Sigmoid colon (tissue), 4 donors: ENCODE measurements around the gene APEH.
"Not testable (repeated sequence)": the region's sequence is repeated elsewhere in the genome, so short reads cannot be mapped to it uniquely, and the experiment has no call there.

Experiments used
- CTCF ChIP-seq, 4 experiments: fragments of 450-650 bp in 3 of 4; fragments of 200-600 bp in 1 of 4; IDR thresholded peaks; one replicate each; pipeline ENCODE4 v1.5.1; 2016 to 2019; ENCODE audit warnings: antibody characterized with exemption in 4 of 4, mild to moderate bottlenecking in 3 of 4, moderate library complexity in 2 of 4
- POLR2A ChIP-seq, 2 donors: fragments of 450-650 bp; IDR thresholded peaks; one replicate each; pipeline ENCODE4 v1.6.1; 2016; ENCODE audit warnings: antibody characterized with exemption in 2 of 2, mild to moderate bottlenecking in 2 of 2, moderate library complexity in 2 of 2
- POLR2AphosphoS5 ChIP-seq, 4 donors: sonication (generic); formaldehyde crosslinking; IDR thresholded peaks; one replicate each; pipeline ENCODE4 v1.6.1; 2017; ENCODE audit warnings: antibody characterized with exemption in 4 of 4

DNA sequence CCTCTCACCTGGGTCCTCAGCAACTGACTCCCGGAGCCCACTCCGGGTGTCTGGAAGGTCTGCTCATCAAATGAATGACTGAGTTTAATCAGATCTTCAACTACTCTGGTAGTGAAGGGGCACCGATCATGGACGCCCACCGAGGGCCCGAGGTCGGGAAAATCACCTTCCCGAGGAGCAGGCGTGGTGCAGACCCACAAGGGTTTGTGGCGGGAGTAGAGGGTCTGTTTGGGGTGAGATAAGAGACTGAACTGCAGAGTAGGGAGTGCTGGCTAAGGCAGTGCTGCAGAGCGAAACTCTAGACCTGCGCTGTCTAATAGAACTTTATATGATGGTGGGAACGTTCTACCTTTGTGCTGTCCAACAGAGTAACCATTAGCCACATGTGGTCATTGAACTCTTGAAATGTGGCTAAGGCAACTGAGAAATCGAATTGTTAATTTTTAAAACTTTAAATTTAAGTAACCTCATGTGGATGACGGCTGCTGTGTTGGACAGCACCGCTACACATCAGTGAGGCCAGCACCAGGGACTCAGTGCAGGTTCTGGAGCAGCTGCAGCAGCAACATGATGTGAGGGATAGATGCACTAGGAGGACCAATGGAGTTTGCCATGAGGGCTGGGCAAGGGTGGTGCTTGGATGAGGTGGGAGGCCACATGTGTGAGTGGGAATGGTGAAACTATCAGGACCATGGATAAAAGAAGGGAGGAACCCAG is 15.9 kb downstream of the APEH start:
- not testable (repeated sequence) for TF ChIP-seq CTCF, POLR2A, POLR2AphosphoS5 (IDR thresholded peaks at IDR 0.05)
